ENCODE data around the gene GALNT3. TPM values are rescaled to one million over a fixed set of nuclear protein-coding genes. Genes with fewer than 3 reads are reported as not detected.

The GALNT3 gene
- polyA plus RNA-seq, 1 of the 3 experiments (the other 2 are of a cell fraction), result 0.05 TPM

- Histone ChIP-seq H3K9me2 (no peaks in the 10 kb centered on the region), H3K9me3 (no peaks in the 10 kb centered on the region), H3K36me3 (replicated peaks in 1 of 2; ENCODE audit: control insufficient read depth in 1 of 2, insufficient read depth in 2 of 2, low read length in 1 of 2) (no peaks in the 10 kb centered on the region), H3F3A (replicated peaks; ENCODE audit: insufficient read depth) (no peaks in the 10 kb centered on the region), H3K4me3 (ENCODE audit: low read depth in 2 of 2, low read length in 1 of 2) (no peak overlapping the region), H2AFZ (ENCODE audit: low read depth) (no peak overlapping the region), H3K27ac (ENCODE audit: low read depth in 2 of 2, low read length in 1 of 2) (no peak overlapping the region), H3K4me1 (ENCODE audit: control insufficient read depth in 1 of 2, insufficient read depth in 2 of 2, low read depth in 1 of 2, low read length in 1 of 2) (no peaks in the 10 kb centered on the region), H3K27me3 (ENCODE audit: insufficient read depth) (no peaks in the 10 kb centered on the region), H3K9ac (no peak overlapping the region), H3K4me2 (no peak overlapping the region), H3K79me2 (ENCODE audit: insufficient read depth) (no peaks in the 10 kb centered on the region), H4K20me1 (ENCODE audit: insufficient read depth) (no peaks in the 10 kb centered on the region)
- TF ChIP-seq MXI1 (IDR thresholded peaks at IDR 0.05; ENCODE audit: low read depth, low read length), result no peak
- TF ChIP-seq USF1 (IDR thresholded peaks at IDR 0.05; ENCODE audit: borderline replicate concordance, low read depth), result no peak
- no peak for TF ChIP-seq TCF12 (IDR thresholded peaks at IDR 0.05)
- TF ChIP-seq USF2 (IDR thresholded peaks at IDR 0.05; ENCODE audit: borderline replicate concordance, low read depth, low read length), result no peak
- TF ChIP-seq ZBTB33 (IDR thresholded peaks at IDR 0.05; ENCODE audit: borderline replicate concordance, low read depth), result no peak
- no peak for TF ChIP-seq JUND (IDR thresholded peaks at IDR 0.05)
- TF ChIP-seq YY1 (IDR thresholded peaks at IDR 0.05; ENCODE audit: low read depth), result no peak
- WGBS (ENCODE audit: low lambda C conversion rate), result 83% methylated on average over 3 of the region's 3 CpGs
- CTCF ChIA-PET, result no interaction called here
- POLR2A ChIA-PET, result no interaction called here
- no peak for DNase-seq
Measured at GRCh38 chr2:165706960-165707487, 87.0 kb downstream of the GALNT3 start.

GRCh38 chr2:165701147-165701546 lies 92.9 kb downstream of the GALNT3 start:
- Histone ChIP-seq H3K79me2 (ENCODE audit: insufficient read depth) (no peaks in the 10 kb centered on the region), H3K27ac (ENCODE audit: low read depth in 2 of 2, low read length in 1 of 2) (no peak overlapping the region; a peak in 1 of 4 replicates), H2AFZ (ENCODE audit: low read depth) (no peak overlapping the region), H3K4me2 (no peak overlapping the region), H3K36me3 (replicated peaks in 1 of 2; ENCODE audit: control insufficient read depth in 1 of 2, insufficient read depth in 2 of 2, low read length in 1 of 2) (no peaks in the 10 kb centered on the region), H3K9ac (no peak overlapping the region), H3F3A (replicated peaks; ENCODE audit: insufficient read depth) (no peaks in the 10 kb centered on the region), H4K20me1 (ENCODE audit: insufficient read depth) (no peaks in the 10 kb centered on the region), H3K27me3 (ENCODE audit: insufficient read depth) (no peaks in the 10 kb centered on the region), H3K4me1 (ENCODE audit: control insufficient read depth in 1 of 2, insufficient read depth in 2 of 2, low read depth in 1 of 2, low read length in 1 of 2) (peaks cover 5 to 13% of the 10 kb centered on the region in 2 experiments; a peak in 3 of 4 replicates), H3K9me3 (no peaks in the 10 kb centered on the region), H3K4me3 (ENCODE audit: low read depth in 2 of 2, low read length in 1 of 2) (no peak overlapping the region), H3K9me2 (no peaks in the 10 kb centered on the region)
- DNase-seq, result no peak
- CTCF ChIA-PET, result interaction anchor here (0.9 to 2.6 kb wide), 11 partner anchors 15 to 684 kb away, joined by 3 to 17 read pairs (median 3); partner anchors contain the start of genes CSRNP3 and SCN3A
- WGBS (ENCODE audit: low lambda C conversion rate), result 59% methylated on average over 6 of the region's 6 CpGs
- POLR2A ChIA-PET, result no interaction called here
- TF ChIP-seq RAD21 (IDR thresholded peaks at IDR 0.05; ENCODE audit: low read length), result no peak
- no peak for TF ChIP-seq YY1 (IDR thresholded peaks at IDR 0.05; ENCODE audit: low read depth)
- no peak for TF ChIP-seq EZH2phosphoT487 (IDR thresholded peaks at IDR 0.05; ENCODE audit: borderline replicate concordance, low read depth)
- no peak for TF ChIP-seq IRF3 (IDR thresholded peaks at IDR 0.05; ENCODE audit: low read depth, low read length)
- TF ChIP-seq GATA2 (CRISPR knock-in tag; IDR thresholded peaks at IDR 0.05), result no peak
- TF ChIP-seq JUND (IDR thresholded peaks at IDR 0.05), result no peak
- no peak for TF ChIP-seq MAX (IDR thresholded peaks at IDR 0.05; ENCODE audit: low read depth)
- no peak for TF ChIP-seq USF2 (IDR thresholded peaks at IDR 0.05; ENCODE audit: borderline replicate concordance, low read depth, low read length)
- TF ChIP-seq CHD2 (IDR thresholded peaks at IDR 0.05; ENCODE audit: low read length, partially characterized antibody), result no peak
- no peak for TF ChIP-seq CTCF (IDR thresholded peaks at IDR 0.05)
- TF ChIP-seq RFX5 (IDR thresholded peaks at IDR 0.05; ENCODE audit: low read length), result no peak
- TF ChIP-seq TEAD4 (IDR thresholded peaks at IDR 0.05; ENCODE audit: borderline replicate concordance, insufficient read depth), result no peak
- TF ChIP-seq ELF1 (IDR thresholded peaks at IDR 0.05), result no peak
- TF ChIP-seq SIN3A (IDR thresholded peaks at IDR 0.05; ENCODE audit: borderline replicate concordance, low read depth, low read length), result no peak
